H1 (cell line): ENCODE measurements around the gene ADGRL3. TPM values are rescaled to one million over a fixed set of nuclear protein-coding genes. Genes with fewer than 3 reads are reported as not detected.

Experiments
- SRF ChIP-seq: IDR thresholded peaks from 2 replicates; pipeline ENCODE4 v1.6.1; 2011; ENCODE audit warnings: mild to moderate bottlenecking, low read depth, low read length, moderate library complexity
- polyA plus RNA-seq, 7 experiments: library from polyadenylated mRNA; depleted of rRNA in 3 of 7; stranded (reverse) in 5 of 7; unstranded in 2 of 7; fragments of >200 nt in 5 of 7; fragments of 200-250 nt in 2 of 7; gene quantifications; 1 replicate in 5 of 7; 2 replicates in 1 of 7; 4 replicates in 1 of 7; pipeline versions ENCODE4 v1.2.1 to v1.2.3, GENCODE V29; 2011 to 2013; ENCODE audit warnings: missing spikeins in 2 of 7, mixed read lengths in 2 of 7
- total RNA-seq: library from RNA; stranded (reverse); fragmentation: NEBNext Ultra II Directional; extraction: Animal tissue kit (Norgen Biotek cat#: 25700); gene quantifications from 2 replicates; pipeline ENCODE4 v1.2.1, GENCODE V29; 2021
- TF ChIP-seq, protein P1 (sequence below): IDR thresholded peaks from 2 replicates; pipeline ENCODE4 v1.6.1; 2012; ENCODE audit warnings: low read length, inconsistent platforms

ADGRL3 gene
- total and polyA plus RNA-seq, 2 of the 8 experiments (the other 6 are each of a cell fraction or from before 2014, with no cell fraction given): 6.6 to 13.0 TPM

GRCh38 chr4:61545902-61546480 is 345.9 kb downstream of the ADGRL3 start (continued):
- TF ChIP-seq, protein P1, sequence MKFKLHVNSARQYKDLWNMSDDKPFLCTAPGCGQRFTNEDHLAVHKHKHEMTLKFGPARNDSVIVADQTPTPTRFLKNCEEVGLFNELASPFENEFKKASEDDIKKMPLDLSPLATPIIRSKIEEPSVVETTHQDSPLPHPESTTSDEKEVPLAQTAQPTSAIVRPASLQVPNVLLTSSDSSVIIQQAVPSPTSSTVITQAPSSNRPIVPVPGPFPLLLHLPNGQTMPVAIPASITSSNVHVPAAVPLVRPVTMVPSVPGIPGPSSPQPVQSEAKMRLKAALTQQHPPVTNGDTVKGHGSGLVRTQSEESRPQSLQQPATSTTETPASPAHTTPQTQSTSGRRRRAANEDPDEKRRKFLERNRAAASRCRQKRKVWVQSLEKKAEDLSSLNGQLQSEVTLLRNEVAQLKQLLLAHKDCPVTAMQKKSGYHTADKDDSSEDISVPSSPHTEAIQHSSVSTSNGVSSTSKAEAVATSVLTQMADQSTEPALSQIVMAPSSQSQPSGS: no peak
- TF ChIP-seq SRF: no peak
